Hypothalamus (tissue), 51 donors: Measurements from ENCODE around the gene MBNL3.

ENCODE experiments used
- DNase-seq, 51 donors: peaks; one replicate each; lab custom pipeline; 2025; lab: John Stamatoyannopoulos, UW

Gene MBNL3

GRCh38 chrX:132425744-132426318, 63.0 kb downstream of the MBNL3 start:
- no peak for DNase-seq

- no peak for DNase-seq
These were observed 65.5 kb downstream of the MBNL3 start for GRCh38 chrX:132423323-132423722.

- no peak for DNase-seq
These were observed 73.8 kb downstream of the MBNL3 start for GRCh38 chrX:132415012-132415411.

- DNase-seq, result no peak
These were observed 74.4 kb downstream of the MBNL3 start for GRCh38 chrX:132414404-132414803.

- no peak for DNase-seq
These were observed 75.4 kb downstream of the MBNL3 start for GRCh38 chrX:132413459-132413858.

- DNase-seq, result no peak
These were observed 76.6 kb downstream of the MBNL3 start for GRCh38 chrX:132412208-132412607.

- DNase-seq, result no peak
These were observed 77.4 kb downstream of the MBNL3 start for GRCh38 chrX:132411310-132411977.

GRCh38 chrX:132409780-132410556, 78.9 kb downstream of the MBNL3 start:
- no peak for DNase-seq

- no peak for DNase-seq
These were observed 81.1 kb downstream of the MBNL3 start for GRCh38 chrX:132407691-132408090.

- no peak for DNase-seq
These were observed 82.7 kb downstream of the MBNL3 start for GRCh38 chrX:132406106-132406505.

GRCh38 chrX:132404266-132404665, 84.6 kb downstream of the MBNL3 start:
- no peak for DNase-seq

- DNase-seq, result no peak
These were observed 86.9 kb downstream of the MBNL3 start for GRCh38 chrX:132401935-132402334.

- no peak for DNase-seq
These were observed 88.1 kb downstream of the MBNL3 start for GRCh38 chrX:132400706-132401105.

GRCh38 chrX:132395645-132396044, 93.2 kb downstream of the MBNL3 start:
- no peak for DNase-seq

GRCh38 chrX:132395026-132395425, 93.8 kb downstream of the MBNL3 start:
- no peak for DNase-seq

GRCh38 chrX:132394591-132394990, 94.2 kb downstream of the MBNL3 start:
- DNase-seq, result no peak

- no peak for DNase-seq
These were observed 94.8 kb downstream of the MBNL3 start for GRCh38 chrX:132393992-132394391.

- no peak for DNase-seq
These were observed 95.4 kb downstream of the MBNL3 start for GRCh38 chrX:132393485-132393884.

GRCh38 chrX:132393085-132393484, 95.8 kb downstream of the MBNL3 start:
- DNase-seq, result no peak

- DNase-seq, result no peak
These were observed 98.0 kb downstream of the MBNL3 start for GRCh38 chrX:132390792-132391191.

- DNase-seq, result no peak
These were observed 99.4 kb downstream of the MBNL3 start for GRCh38 chrX:132389480-132389879.

GRCh38 chrX:132388371-132388770, 100.5 kb downstream of the MBNL3 start:
- DNase-seq, result no peak
